ENCODE results near the gene SPATA32. TPM values are rescaled to one million over a fixed set of nuclear protein-coding genes. Genes with fewer than 3 reads are reported as not detected.

Gene SPATA32
- total and polyA plus RNA-seq, 2 experiments from 2014 or later: not detected

DNA sequence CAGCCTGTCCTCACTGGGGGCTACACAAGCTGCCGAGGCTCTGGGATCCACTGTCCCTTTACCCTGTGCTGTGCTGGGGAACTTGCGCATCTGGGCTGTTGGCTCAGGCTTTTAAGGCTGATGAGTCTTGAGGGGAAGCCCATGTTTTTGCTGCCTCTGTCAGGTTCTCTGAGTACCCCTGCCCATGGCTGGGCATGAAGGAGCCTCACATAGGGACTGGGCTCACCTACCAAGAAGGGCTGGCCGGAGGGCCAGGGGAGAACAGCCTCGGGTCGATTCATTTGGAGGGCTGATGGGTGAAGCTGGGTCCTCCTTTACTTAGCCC, 25.6 kb downstream of the SPATA32 start:
- Histone ChIP-seq H3K27me3 (ENCODE audit: insufficient read depth) (peaks cover 50% of the 10 kb centered on the region), H4K20me1 (replicated peaks; ENCODE audit: insufficient read depth) (no peaks in the 10 kb centered on the region; the same call in 1 of the 2 replicates), H2AFZ (peak overlapping the region; percentile 90), H3K36me3 (ENCODE audit: insufficient read depth) (no peaks in the 10 kb centered on the region), H3F3A (replicated peaks; ENCODE audit: low read depth) (peaks cover 7% of the 10 kb centered on the region; the same call in 1 of the 2 replicates), H3K4me2 (peak overlapping the region; percentile 69), H3K79me2 (replicated peaks; ENCODE audit: insufficient read depth) (no peaks in the 10 kb centered on the region), H3K4me1 (ENCODE audit: insufficient read depth) (peaks cover 19% of the 10 kb centered on the region), H3K4me3 (peak overlapping the region; percentile 26; the same call in 1 of the 2 replicates), H3K9me2 (ENCODE audit: insufficient read depth) (no peaks in the 10 kb centered on the region), H3K27ac (ENCODE audit: low read depth) (no peak overlapping the region)
- H3K9me3 Mint-ChIP-seq: no peaks in the 10 kb centered on the region; the same call in 2 of the 3 replicates
- ATAC-seq (peak; percentile 9), DNase-seq (ENCODE audit: low spot score) (no peak)
- no peaks in the 10 kb centered on the region; the same call in 2 of the 3 replicates for H3K36me3 Mint-ChIP-seq (ENCODE audit: low read depth)
- peaks cover 44% of the 10 kb centered on the region for H3K27me3 Mint-ChIP-seq (ENCODE audit: insufficient read depth, low read depth, poor library complexity)
- TF ChIP-seq ZNF331 (CRISPR knock-in tag; IDR thresholded peaks at IDR 0.05; ENCODE audit: low read depth): no peak
- TF ChIP-seq NANOG (IDR thresholded peaks at IDR 0.05; ENCODE audit: borderline replicate concordance): no peak
- TF ChIP-seq EZH2 (IDR thresholded peaks at IDR 0.05; ENCODE audit: low read depth, unreplicated experiment): no peak
- TF ChIP-seq, protein P1, sequence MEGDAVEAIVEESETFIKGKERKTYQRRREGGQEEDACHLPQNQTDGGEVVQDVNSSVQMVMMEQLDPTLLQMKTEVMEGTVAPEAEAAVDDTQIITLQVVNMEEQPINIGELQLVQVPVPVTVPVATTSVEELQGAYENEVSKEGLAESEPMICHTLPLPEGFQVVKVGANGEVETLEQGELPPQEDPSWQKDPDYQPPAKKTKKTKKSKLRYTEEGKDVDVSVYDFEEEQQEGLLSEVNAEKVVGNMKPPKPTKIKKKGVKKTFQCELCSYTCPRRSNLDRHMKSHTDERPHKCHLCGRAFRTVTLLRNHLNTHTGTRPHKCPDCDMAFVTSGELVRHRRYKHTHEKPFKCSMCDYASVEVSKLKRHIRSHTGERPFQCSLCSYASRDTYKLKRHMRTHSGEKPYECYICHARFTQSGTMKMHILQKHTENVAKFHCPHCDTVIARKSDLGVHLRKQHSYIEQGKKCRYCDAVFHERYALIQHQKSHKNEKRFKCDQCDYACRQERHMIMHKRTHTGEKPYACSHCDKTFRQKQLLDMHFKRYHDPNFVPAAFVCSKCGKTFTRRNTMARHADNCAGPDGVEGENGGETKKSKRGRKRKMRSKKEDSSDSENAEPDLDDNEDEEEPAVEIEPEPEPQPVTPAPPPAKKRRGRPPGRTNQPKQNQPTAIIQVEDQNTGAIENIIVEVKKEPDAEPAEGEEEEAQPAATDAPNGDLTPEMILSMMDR (conservative IDR thresholded peaks at IDR 0.05; ENCODE audit: low read depth in 2 of 2): no peak
- TF ChIP-seq STAT1 (IDR thresholded peaks at IDR 0.05; ENCODE audit: unreplicated experiment): no peak
- no peak for TF ChIP-seq POLR2AphosphoS5 (IDR thresholded peaks at IDR 0.05; ENCODE audit: low read depth)
- TF ChIP-seq, protein P2, sequence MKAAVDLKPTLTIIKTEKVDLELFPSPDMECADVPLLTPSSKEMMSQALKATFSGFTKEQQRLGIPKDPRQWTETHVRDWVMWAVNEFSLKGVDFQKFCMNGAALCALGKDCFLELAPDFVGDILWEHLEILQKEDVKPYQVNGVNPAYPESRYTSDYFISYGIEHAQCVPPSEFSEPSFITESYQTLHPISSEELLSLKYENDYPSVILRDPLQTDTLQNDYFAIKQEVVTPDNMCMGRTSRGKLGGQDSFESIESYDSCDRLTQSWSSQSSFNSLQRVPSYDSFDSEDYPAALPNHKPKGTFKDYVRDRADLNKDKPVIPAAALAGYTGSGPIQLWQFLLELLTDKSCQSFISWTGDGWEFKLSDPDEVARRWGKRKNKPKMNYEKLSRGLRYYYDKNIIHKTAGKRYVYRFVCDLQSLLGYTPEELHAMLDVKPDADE (IDR thresholded peaks at IDR 0.05): no peak
- no peak for TF ChIP-seq EZH2phosphoT487 (IDR thresholded peaks at IDR 0.05; ENCODE audit: unreplicated experiment)
- TF ChIP-seq, protein P3, sequence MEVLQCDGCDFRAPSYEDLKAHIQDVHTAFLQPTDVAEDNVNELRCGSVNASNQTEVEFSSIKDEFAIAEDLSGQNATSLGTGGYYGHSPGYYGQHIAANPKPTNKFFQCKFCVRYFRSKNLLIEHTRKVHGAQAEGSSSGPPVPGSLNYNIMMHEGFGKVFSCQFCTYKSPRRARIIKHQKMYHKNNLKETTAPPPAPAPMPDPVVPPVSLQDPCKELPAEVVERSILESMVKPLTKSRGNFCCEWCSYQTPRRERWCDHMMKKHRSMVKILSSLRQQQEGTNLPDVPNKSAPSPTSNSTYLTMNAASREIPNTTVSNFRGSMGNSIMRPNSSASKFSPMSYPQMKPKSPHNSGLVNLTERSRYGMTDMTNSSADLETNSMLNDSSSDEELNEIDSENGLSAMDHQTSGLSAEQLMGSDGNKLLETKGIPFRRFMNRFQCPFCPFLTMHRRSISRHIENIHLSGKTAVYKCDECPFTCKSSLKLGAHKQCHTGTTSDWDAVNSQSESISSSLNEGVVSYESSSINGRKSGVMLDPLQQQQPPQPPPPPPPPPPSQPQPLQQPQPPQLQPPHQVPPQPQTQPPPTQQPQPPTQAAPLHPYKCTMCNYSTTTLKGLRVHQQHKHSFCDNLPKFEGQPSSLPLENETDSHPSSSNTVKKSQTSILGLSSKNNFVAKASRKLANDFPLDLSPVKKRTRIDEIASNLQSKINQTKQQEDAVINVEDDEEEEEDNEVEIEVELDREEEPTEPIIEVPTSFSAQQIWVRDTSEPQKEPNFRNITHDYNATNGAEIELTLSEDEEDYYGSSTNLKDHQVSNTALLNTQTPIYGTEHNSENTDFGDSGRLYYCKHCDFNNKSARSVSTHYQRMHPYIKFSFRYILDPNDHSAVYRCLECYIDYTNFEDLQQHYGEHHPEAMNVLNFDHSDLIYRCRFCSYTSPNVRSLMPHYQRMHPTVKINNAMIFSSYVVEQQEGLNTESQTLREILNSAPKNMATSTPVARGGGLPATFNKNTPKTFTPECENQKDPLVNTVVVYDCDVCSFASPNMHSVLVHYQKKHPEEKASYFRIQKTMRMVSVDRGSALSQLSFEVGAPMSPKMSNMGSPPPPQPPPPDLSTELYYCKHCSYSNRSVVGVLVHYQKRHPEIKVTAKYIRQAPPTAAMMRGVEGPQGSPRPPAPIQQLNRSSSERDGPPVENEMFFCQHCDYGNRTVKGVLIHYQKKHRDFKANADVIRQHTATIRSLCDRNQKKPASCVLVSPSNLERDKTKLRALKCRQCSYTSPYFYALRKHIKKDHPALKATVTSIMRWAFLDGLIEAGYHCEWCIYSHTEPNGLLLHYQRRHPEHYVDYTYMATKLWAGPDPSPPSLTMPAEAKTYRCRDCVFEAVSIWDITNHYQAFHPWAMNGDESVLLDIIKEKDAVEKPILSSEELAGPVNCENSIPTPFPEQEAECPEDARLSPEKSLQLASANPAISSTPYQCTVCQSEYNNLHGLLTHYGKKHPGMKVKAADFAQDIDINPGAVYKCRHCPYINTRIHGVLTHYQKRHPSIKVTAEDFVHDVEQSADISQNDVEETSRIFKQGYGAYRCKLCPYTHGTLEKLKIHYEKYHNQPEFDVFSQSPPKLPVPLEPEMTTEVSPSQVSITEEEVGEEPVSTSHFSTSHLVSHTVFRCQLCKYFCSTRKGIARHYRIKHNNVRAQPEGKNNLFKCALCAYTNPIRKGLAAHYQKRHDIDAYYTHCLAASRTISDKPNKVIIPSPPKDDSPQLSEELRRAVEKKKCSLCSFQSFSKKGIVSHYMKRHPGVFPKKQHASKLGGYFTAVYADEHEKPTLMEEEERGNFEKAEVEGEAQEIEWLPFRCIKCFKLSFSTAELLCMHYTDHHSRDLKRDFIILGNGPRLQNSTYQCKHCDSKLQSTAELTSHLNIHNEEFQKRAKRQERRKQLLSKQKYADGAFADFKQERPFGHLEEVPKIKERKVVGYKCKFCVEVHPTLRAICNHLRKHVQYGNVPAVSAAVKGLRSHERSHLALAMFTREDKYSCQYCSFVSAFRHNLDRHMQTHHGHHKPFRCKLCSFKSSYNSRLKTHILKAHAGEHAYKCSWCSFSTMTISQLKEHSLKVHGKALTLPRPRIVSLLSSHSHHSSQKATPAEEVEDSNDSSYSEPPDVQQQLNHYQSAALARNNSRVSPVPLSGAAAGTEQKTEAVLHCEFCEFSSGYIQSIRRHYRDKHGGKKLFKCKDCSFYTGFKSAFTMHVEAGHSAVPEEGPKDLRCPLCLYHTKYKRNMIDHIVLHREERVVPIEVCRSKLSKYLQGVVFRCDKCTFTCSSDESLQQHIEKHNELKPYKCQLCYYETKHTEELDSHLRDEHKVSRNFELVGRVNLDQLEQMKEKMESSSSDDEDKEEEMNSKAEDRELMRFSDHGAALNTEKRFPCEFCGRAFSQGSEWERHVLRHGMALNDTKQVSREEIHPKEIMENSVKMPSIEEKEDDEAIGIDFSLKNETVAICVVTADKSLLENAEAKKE (CRISPR knock-in tag; IDR thresholded peaks at IDR 0.05): no peak
- TF ChIP-seq CREB1 (CRISPR knock-in tag; IDR thresholded peaks at IDR 0.05; ENCODE audit: low read depth): no peak
- TF ChIP-seq JUNB (IDR thresholded peaks at IDR 0.05; ENCODE audit: unreplicated experiment): no peak
- no peak overlapping the region for H3K27ac Mint-ChIP-seq
- no peak overlapping the region; the same call in 2 of the 3 replicates for H3K4me3 Mint-ChIP-seq
- H3K4me1 Mint-ChIP-seq: peaks cover 26% of the 10 kb centered on the region
